Transverse colon (tissue), 4 donors: ENCODE data around the gene DIAPH3. TPM values are rescaled to one million over a fixed set of nuclear protein-coding genes. Genes with fewer than 3 reads are reported as not detected.

ENCODE experiments used
- DNase-seq: peaks from one replicate; pipeline ENCODE4 v3.0.0-alpha.2; 2019
- H3K27ac ChIP-seq, 4 donors: fragments of 200-600 bp; sonication (generic); 2 replicates each; pipeline ENCODE4 v1.5.1; 2016 to 2018; ENCODE audit warnings: inconsistent platforms in 4 of 4
- H3K27me3 ChIP-seq: fragments of 200-600 bp; sonication (generic); 2 replicates; pipeline ENCODE4 v1.5.1; 2017; ENCODE audit warnings: inconsistent platforms
- H3K36me3 ChIP-seq, 4 donors: fragments of 200-600 bp; sonication (generic); 2 replicates each; pipeline ENCODE4 v1.5.1; 2017 to 2019; ENCODE audit warnings: inconsistent platforms in 4 of 4
- H3K4me1 ChIP-seq, 4 donors: fragments of 200-600 bp; sonication (generic); 2 replicates each; pipeline ENCODE4 v1.5.1; 2017 to 2020; ENCODE audit warnings: inconsistent platforms in 4 of 4
- H3K4me3 ChIP-seq, 4 donors: fragments of 200-600 bp; sonication (generic); 1 replicate in 1 of 4; 2 replicates in 3 of 4; pipeline versions ENCODE4 v1.5.1 to v1.6.1; 2017 to 2019; ENCODE audit warnings: inconsistent platforms in 4 of 4
- H3K9me3 ChIP-seq, 2 donors: fragments of 200-600 bp; sonication (generic); 2 replicates each; pipeline ENCODE4 v1.5.1; 2017 to 2019; ENCODE audit warnings: inconsistent platforms in 2 of 2
- CTCF ChIP-seq, 5 experiments: fragments of 200-600 bp in 3 of 5; fragments of 450-650 bp in 2 of 5; sonication (generic) in 3 of 5; IDR thresholded peaks; 1 replicate in 2 of 5; 2 replicates in 3 of 5; pipeline ENCODE4 v1.5.1; 2016 to 2017; ENCODE audit warnings: antibody characterized with exemption in 5 of 5, inconsistent platforms in 3 of 5, mild to moderate bottlenecking in 2 of 5, moderate library complexity in 1 of 5
- EP300 ChIP-seq: sonication (generic); formaldehyde crosslinking; IDR thresholded peaks from one replicate; pipeline ENCODE4 v1.6.1; 2017; ENCODE audit warnings: antibody characterized with exemption, low read depth
- POLR2A ChIP-seq: fragments of 450-650 bp; IDR thresholded peaks from one replicate; pipeline ENCODE4 v1.6.1; 2016; ENCODE audit warnings: antibody characterized with exemption, mild to moderate bottlenecking, moderate library complexity
- POLR2AphosphoS5 ChIP-seq, 3 donors: sonication (generic); formaldehyde crosslinking; IDR thresholded peaks; one replicate each; pipeline ENCODE4 v1.6.1; 2016; ENCODE audit warnings: antibody characterized with exemption in 3 of 3
- WGBS, 2 donors: methylation state at CpG; one replicate each; pipeline ENCODE4 v1.1.5; 2018; ENCODE audit warnings: low coverage in 1 of 2; 5-methylcytosine and 5-hydroxymethylcytosine counted together
- in situ Hi-C, 4 donors: fragments of 200-750 bp; cut with MboI; loops; one replicate each; pipeline versions ENCODE4 v1.15.0 to v1.15.1; 2017; ENCODE audit warnings: low sequenced_read_pairs in 3 of 4, low pct_ligation_motif_present in 1 of 4, low pct_unique_long_range_greater_than_20kb in 1 of 4
- intact Hi-C: fragments of 100-400 bp; cut with DNase I; formaldehyde crosslinking; loops from one replicate; pipeline ENCODE4 v1.15.1; 2023; ENCODE audit warnings: low total_unique reads
- total RNA-seq, 4 donors: library from RNA; depleted of rRNA; stranded (reverse); fragments of >200 nt; gene quantifications; one replicate each; pipeline ENCODE4 v1.1.0, GENCODE V29; 2016

Gene DIAPH3
- total RNA-seq, 4 donors from 2014 or later = 0.95 to 1.6 (median 1.2) TPM

- Histone ChIP-seq H3K4me1 (peaks cover 0 to 14% (median 2%) of the 10 kb centered on the region in 4 donors), H3K27me3 (no peaks in the 10 kb centered on the region), H3K36me3 (no peaks in the 10 kb centered on the region), H3K9me3 (no peaks in the 10 kb centered on the region), H3K27ac (no peak overlapping the region), H3K4me3 (no peak overlapping the region)
- in situ Hi-C loops (no loop called here), intact Hi-C loops (no loop called here)
- no peak for TF ChIP-seq POLR2AphosphoS5 (IDR thresholded peaks at IDR 0.05)
- no peak for TF ChIP-seq EP300
- no peak for TF ChIP-seq POLR2A
- TF ChIP-seq CTCF (IDR thresholded peaks at IDR 0.05) = no peak
- DNase-seq = no peak
These were observed 162.8 kb downstream of the DIAPH3 start for GRCh38 chr13:60000976-60001375.

- DNase-seq = no peak
- Histone ChIP-seq H3K27me3 (no peaks in the 10 kb centered on the region), H3K27ac (no peak overlapping the region), H3K4me3 (no peak overlapping the region), H3K36me3 (no peaks in the 10 kb centered on the region), H3K9me3 (no peaks in the 10 kb centered on the region), H3K4me1 (peaks cover 0 to 18% (median 4%) of the 10 kb centered on the region in 4 donors)
- in situ Hi-C loops (no loop called here), intact Hi-C loops (no loop called here)
- TF ChIP-seq POLR2A (no peak), POLR2AphosphoS5 (IDR thresholded peaks at IDR 0.05) (no peak), CTCF (IDR thresholded peaks at IDR 0.05) (no peak), EP300 (no peak)
These were observed 163.6 kb downstream of the DIAPH3 start for GRCh38 chr13:60000081-60000480.

- Histone ChIP-seq H3K36me3 (no peaks in the 10 kb centered on the region), H3K9me3 (no peaks in the 10 kb centered on the region), H3K4me3 (no peak overlapping the region), H3K27me3 (no peaks in the 10 kb centered on the region), H3K4me1 (peaks cover 0 to 18% (median 4%) of the 10 kb centered on the region in 4 donors), H3K27ac (no peak overlapping the region)
- in situ Hi-C loops (no loop called here), intact Hi-C loops (no loop called here)
- 82 to 88% methylated on average over 1 of the region's 1 CpG for WGBS, 2 donors
- DNase-seq = no peak
- TF ChIP-seq EP300 = no peak
- no peak for TF ChIP-seq CTCF (IDR thresholded peaks at IDR 0.05)
- TF ChIP-seq POLR2A = no peak
- no peak for TF ChIP-seq POLR2AphosphoS5 (IDR thresholded peaks at IDR 0.05)
These were observed 165.8 kb downstream of the DIAPH3 start for GRCh38 chr13:59997976-59998375.

- peak overlapping the region in 1 of 4 donors; percentile 24 for H3K27ac ChIP-seq
- peaks cover 0 to 15% (median 4%) of the 10 kb centered on the region in 4 donors for H3K4me1 ChIP-seq
- intact Hi-C loops = no loop called here
- H3K27me3 ChIP-seq = no peaks in the 10 kb centered on the region
- TF ChIP-seq CTCF (IDR thresholded peaks at IDR 0.05) (no peak), POLR2AphosphoS5 (IDR thresholded peaks at IDR 0.05) (peak in 1 of 3 donors; percentile 36)
- DNase-seq = peak; percentile 28
- H3K9me3 ChIP-seq = no peaks in the 10 kb centered on the region
- H3K36me3 ChIP-seq = no peaks in the 10 kb centered on the region
- 63 to 66% methylated on average over 6 of the region's 6 CpGs for WGBS, 2 donors
- no peak overlapping the region for H3K4me3 ChIP-seq
- in situ Hi-C loops = no loop called here
These were observed 167.2 kb downstream of the DIAPH3 start for GRCh38 chr13:59996461-59996980.
